Stimulated activated CD8-positive, alpha-beta memory T cell treated with anti-CD3 and anti-CD28 coated beads, Interleukin-15, amount 100 ng/mL, for 1 hour (primary cell): Measurements from ENCODE around the gene ZNF410.
"Not testable (repeated sequence)": the region's sequence is repeated elsewhere in the genome, so short reads cannot be mapped to it uniquely, and the experiment has no call there.

Experiments
- DNase-seq: peaks from one replicate; pipeline ENCODE4 v3.0.0-alpha.2; 2020; ENCODE audit warnings: low read depth

The ZNF410 gene, protein sequence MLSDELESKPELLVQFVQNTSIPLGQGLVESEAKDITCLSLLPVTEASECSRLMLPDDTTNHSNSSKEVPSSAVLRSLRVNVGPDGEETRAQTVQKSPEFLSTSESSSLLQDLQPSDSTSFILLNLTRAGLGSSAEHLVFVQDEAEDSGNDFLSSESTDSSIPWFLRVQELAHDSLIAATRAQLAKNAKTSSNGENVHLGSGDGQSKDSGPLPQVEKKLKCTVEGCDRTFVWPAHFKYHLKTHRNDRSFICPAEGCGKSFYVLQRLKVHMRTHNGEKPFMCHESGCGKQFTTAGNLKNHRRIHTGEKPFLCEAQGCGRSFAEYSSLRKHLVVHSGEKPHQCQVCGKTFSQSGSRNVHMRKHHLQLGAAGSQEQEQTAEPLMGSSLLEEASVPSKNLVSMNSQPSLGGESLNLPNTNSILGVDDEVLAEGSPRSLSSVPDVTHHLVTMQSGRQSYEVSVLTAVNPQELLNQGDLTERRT

DNA sequence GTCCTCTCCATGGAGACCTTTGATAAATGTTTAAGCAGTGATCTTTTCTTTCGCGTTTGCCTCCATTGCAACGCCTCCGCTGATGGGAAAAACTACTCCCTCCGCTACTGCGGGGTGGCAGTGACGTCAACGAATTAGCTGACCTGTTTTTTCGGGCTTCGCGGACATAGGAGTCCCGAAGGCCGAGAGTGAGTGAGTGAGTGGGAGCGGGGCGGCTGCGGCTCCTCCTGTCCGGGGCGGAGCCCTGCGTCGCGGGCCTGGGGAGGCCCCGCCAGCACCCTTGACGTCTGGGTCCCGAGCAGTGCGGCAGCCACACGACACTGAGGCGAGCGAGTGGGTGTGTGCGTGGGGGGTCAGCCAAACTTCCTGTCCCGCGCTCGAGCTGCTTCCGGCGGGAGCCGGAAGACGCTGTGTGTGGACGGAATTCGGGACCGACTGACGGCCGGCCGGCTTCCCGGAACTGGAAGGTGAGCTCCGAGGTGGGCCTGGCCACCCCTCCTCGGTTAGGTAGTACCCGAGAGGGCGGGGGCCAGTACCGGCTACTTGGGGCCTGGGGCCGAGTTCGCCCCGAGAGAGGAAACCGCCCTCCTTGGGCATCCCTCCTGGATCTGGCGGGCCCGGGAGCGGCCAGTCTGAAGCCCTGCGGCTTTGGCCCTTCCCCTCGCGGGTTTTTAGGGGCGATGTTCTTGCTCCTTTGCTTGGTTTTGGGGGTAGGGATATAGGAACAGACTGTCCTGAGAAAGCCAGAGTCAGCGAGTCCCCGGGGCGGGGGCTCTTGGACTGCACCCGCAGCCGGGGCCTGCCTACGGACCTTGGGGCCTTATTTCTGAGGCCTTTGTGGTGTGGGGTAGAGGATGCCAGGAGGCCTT is at the start of gene ZNF410:
ZNF410 (plus strand) TSS at position 411 of the 869 bp plus-strand sequence. CDS start 5,317 bp downstream, outside the sequence.
- DNase-seq: peak; percentile 68

DNA sequence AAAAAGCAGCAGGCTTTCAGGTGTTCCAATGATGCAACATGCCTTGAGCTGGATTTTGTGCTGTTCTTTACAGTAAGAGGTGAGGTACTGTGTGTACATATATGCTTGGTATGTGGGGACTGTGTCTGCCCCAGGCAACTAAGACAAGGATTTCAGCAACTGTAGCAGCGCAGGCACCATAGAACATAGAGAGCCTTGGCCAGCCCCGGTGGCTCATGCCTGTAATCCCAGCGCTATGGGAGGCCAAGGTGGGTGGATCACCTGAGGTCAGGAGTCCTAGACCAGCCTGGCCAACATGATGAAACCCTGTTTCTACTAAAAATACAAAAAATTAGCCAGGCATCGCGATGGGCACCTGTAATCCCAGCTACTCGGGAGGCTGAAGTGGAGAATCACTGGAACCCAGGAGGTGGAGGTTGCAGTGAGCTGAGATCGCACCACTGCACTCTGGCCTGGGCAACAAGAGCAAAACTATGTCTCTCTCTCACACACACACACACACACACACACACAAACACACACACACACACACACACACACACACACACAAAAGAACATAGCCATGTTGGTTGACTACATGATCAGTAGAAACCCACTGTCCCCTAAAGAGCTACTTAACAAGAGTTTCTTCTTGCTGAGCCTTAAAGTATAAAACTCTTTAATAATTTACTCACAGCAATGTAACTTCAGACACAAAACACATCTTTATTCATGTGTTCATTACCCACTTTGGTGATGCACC is 48.2 kb upstream of the ZNF410 start:
- DNase-seq: not testable (repeated sequence)

DNA sequence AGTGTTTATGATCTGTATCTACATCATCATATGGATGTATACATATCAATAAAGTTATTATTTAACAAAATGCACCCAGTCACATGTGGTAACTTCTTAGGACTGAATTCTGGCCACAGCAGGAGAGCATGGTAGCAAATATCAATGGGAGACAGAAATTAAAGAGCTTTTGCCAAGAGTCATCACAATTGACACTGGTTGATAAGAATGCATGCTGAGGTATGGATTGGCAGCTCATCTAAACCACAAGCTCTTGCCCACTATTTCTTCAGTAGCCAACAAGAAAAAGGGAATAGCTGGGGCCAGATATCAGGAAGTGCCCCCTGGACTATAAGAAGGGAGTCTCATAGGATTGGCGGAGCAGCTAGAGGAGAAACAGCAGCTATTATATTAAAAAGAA is 44.5 kb upstream of the ZNF410 start:
- DNase-seq: no peak

DNA sequence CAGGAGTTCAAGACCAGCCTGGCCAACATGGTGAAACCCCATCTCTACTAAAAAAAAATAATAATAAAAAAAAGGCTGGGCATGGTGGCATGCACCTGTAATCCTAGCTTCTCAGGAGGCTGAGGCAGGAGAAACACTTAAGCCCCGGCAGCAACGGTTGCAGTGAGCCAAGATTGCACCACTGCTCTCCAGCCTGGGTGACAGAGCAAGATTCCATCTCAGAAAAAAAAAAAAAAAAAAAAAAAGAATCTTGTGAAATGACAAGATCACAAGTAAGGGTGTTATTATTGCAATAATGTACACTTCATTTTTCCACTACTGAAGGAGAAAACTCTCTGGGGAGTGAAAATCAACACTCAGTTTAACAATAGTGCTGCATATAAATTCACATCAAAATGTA is 43.8 kb upstream of the ZNF410 start:
- no peak for DNase-seq

DNA sequence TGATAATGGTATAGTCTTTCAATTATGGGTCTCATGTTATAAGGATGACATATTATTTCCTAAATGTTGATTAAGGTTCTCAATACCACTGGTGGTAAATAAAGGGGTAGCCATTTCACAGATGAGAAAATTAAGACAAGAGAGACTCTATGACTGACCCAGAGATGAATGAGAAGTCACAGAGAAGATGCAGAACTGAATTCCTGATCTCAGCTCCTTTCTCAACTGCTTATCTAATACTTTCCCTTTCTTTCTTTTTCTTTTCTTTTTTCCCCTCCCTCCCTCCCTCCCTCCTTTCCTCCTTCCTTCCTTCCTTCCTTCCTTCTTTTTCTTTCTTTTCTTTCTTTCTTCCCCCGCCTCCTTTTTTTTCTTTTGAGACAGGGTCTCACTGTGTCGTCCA is 43.4 kb upstream of the ZNF410 start:
- DNase-seq: no peak

DNA sequence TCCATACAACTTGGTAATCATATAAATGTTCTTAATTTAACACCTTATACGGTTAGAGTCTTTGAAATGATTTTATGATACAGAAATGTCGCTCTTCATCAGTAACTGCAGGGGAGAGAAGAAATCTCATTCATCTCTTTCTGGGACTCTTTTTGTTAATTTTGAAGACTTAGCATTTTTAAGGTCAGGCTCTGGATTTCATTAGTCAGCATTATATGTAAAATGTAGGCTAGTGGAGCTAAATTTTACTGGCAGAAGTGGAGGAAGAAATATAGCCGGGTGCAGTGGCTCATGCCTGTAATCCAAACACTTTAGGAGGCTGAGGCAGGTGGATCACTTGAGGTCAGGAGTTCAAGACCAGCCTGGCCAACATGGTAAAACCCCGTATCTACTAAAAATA is 39.7 kb upstream of the ZNF410 start:
- DNase-seq: no peak

DNA sequence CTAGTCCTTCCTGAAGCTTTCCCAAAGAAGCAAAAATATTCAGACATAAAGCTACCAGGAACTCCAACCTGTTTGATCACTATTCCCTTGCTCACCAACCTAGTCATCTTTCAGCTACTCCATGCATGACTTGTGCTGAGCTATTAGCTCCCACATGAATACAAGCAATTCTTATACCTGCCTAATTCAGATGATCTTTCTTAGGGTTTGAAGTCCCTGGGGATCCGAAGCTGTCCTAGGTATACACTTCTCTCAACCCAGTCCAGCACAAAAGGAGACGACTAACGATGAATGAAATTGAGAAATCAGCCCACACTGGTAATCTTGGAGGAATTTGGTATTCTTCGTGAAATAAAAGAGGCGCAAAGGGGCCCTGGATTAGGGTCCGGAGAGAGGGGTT is 35.7 kb upstream of the ZNF410 start:
- no peak for DNase-seq

DNA sequence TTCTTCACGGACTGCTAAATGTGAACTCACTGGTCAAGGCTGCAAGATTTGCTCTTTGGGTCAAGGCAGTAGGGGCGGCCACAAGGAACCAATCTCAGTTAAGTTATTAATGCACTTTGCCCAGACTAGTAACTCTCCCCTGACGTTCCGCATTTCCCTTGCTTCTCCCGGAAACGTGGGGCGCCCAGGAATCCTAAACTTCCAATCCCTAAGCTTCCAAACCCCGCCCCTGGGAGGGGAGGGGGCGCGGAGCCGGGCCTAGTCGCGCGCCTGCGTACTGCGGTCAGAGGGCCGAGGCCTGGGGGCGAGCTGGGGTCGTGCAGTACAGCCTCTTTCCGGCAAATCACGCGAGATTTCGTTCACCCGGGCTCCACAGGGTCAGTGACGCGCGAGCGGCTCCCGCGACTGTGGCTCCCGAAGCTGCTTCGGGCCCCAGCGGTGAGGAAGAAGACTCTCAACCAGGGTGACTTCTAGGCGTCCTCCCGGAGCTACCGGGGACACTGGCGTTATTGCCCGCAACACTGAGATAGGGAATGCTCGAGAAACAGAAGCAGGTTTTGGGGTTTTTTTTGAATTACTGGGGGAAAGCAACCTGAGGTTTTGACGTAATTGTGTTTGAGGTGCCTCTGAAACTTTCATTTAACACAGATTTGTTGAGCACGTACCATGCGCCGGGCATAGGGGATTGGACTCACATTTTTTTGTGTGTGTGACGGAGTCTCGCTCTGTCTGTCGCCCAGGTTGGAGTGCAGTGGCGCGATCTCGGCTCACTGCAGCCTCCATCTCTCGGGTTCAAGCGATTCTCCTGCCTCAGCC is 34.9 kb upstream of the ZNF410 start, which contains the start of gene PTGR2:
PTGR2 (plus strand) TSS at position 265 of the 816 bp plus-strand sequence. CDS start 7,032 bp downstream, outside the sequence.
- peak; percentile 72 for DNase-seq

DNA sequence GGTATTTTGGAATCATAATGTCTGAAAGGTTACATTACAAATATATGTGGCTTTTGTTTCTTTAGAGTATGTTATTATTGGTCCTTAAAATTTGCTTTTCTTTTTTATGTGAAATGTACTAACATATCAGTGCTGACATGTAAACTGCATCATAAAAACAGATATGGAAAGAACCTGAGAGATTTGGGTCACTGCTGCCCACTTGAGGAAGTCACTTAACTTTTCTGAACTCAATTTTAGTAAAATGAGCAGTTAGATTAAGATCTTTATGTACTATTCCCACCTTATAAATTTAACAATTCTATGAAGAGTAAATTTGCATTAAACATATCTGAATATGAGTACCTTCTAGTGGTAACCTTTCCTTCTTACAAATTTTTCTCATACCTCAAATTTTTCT is 27.5 kb upstream of the ZNF410 start:
- DNase-seq: no peak

DNA sequence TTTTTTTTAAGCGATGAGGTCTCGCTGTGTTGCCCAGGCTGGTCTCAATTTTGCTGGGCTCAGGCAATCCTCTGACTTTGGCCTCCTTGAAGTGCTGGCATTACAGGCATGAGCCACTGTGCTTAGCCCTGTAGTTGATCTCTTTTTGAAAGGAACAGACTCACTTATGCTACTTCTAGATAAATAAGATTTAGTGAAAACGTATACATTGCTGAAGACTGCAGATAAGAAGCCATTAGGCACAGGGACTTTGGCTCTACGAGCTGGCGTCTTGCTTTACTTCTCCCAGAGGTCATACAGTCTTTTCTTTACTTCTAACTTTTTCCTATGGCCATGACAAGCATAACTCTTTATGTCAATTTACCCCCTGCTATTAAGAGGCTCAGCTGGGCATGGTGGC is 25.6 kb upstream of the ZNF410 start:
- DNase-seq: no peak

DNA sequence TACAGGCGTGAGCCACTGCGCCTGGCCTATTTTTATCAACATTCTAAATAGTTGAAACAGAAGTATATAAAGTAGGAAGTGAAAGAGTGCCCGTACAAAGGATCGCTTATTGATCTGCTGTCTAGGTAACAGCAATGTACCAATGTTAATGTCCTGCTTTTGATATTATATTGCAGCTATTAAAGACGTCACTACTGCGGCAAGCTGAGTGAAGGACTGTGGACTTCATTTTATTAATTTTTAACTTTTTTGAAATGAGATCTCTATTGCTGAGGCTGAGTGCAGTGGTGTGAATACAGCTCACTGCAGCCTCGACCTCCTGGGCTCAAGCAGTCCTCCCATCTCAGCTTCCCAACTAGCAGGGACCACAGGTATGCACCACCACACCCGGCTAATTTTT is 24.2 kb upstream of the ZNF410 start:
- no peak for DNase-seq

DNA sequence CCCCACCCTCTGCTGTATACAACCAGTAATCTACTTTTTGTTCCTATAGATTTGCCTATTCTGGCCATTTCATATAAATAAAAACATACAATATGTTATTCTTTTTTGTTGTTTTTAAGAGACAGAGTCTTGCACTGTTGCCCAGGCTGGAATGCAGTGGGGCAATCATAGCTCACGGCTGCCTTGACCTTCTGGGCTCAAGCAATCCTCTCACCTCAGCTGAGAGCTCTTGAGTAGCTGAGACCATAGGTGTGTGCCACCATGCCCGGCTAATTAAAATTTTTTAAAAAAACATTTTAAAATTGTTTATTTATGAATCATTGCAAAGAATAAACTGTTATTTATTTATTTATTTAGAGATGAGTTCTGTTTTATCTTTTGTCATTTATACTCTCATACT is 23.4 kb upstream of the ZNF410 start:
- DNase-seq: no peak

DNA sequence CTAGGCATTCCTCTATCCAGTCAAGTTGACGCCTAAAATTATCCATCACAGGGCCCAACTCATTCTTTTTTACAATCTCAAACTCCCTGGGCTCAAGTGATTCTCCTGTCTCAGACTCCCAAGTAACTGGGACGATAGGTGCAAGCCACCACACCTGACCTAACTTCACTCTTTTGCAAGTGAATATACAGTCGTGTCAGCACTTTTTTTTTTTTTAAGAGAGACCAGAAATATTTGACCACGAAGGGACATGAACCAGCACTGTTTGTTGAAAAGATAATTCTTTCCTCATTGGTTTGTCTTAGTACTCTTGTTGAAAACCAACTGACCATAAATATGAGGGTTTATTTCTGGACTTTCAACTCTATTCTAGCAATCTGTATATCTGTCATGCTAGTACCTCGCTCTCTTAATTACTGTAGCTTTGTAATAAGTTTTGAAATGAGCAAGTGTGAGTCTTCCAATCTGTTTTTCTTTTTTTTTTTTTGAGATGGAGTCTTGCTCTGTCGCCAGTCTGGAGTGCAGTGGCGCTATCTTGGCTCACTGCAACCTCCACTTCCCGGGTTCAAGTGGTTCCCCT is 21.0 kb upstream of the ZNF410 start:
- DNase-seq: no peak

DNA sequence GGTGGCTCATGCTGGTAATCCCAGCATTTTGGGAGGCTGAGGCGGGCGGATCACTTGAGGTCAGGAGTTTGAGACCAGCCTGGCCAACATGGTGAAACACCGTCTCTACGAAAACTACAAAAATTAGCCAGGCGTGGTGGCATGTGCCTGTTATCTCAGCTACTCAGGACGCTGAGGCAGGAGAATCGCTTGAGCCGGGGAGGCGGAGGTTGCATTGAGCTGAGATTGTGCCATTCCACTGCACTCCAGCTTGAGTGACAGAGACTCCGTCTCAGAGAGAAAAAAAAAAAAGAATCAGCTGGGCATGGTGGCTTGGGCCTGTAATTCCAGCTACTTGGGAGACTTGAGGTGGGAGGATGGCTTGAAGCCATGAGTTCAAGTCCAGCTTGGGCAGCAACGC is 16.9 kb upstream of the ZNF410 start:
- not testable (repeated sequence) for DNase-seq

DNA sequence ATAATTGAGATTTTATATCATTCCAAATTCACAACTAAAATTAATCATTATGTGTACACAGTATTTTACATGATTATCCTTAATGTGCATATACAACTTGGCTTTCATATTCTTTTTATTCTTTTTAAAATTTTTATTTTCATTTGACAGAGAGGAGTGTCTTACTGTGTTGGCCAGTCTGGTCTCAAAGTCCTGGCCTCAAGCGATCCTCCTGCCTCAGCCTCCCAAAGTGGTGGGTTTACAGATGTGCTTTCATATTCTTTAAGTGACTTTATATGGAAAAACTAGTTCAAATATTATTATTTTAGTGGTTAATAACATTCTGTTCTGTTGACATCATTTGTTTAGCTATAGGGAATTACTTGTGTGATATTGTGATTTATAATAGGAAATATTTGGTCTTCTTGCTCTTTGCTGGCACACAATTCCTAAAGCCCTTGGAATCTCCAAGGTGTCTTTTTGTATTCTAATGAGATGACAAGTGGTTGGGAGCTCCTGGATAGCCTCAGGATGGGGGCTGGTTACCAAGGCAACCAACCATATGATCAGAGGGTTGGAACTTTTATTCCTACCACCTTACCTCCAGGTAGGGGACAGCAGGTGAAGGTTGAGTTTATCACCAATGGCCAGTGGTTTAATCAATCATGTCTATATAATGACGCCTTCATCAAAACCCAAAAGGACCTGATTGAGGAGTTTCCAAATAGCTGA is 16.0 kb upstream of the ZNF410 start:
- DNase-seq: no peak

DNA sequence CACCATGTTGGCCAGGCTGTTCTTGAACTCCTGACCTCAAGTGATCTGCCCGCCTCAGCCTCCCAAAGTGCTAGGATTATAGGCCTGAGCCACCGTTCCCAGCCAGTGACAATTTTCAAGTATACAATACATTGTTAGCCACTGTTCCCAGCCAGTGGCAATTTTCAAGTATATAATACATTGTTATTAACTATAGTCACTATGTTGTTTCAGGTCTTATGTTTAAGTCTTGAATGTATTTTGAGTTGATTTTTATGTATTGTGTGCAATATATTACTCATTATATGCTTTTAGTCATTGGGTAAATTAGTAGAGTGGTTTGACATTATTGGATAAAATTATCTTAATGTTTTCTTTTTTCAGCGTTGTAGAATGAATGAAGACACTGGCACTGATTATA is 13.0 kb upstream of the ZNF410 start:
- no peak for DNase-seq

DNA sequence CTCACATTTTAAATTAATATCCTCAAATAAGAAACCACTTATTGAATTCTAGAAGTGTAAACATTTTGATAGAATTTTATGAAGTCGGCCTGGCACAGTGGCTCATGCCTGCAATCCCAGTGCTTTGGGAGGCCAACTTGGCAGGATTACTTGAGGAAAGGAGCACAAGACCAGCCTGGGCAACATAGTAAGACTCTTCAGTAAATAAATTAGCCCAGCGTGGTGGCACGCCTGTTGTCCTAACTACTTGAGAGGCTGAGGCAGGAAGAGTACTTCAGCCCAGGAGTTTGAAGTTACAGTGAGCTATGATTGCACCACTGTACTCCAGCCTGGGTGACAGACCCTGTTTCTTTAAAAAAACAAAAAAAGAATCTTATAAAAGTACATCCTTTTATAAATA is 8.9 kb upstream of the ZNF410 start:
- no peak for DNase-seq

DNA sequence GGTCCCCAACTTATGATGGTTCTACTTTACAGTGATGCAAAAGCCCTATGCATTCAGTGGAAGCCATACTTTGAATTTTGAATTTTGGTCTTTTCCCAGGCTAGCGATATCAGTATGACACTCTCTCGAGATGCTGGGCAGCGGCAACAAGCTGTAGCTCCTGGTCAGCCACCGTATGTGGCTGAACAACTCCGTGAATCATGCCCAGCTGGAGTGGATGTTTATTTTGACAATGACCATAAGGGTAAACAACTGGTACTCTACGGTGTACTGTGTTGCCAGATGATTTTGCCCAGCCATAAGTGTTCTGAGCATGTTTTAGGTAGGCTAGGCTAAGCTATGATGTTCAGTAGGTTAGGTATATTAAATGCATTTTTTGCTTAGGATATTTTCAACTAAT is 8.2 kb upstream of the ZNF410 start:
- no peak for DNase-seq

DNA sequence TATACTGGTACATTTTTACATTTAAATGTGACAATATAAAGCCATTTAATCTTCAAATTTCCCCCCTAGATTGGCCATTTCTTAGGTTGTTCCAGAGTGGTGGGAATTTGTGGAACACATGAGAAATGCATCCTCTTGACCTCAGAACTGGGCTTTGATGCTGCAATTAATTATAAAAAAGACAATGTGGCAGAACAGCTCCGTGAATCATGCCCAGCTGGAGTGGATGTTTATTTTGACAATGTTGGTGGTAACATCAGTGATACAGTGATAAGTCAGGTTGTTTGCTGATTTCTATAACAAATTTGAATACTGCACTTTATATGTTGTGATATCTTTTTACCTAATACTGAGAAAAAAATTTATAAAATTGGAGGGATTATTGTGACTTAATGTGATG is 7.6 kb upstream of the ZNF410 start:
- DNase-seq: no peak

DNA sequence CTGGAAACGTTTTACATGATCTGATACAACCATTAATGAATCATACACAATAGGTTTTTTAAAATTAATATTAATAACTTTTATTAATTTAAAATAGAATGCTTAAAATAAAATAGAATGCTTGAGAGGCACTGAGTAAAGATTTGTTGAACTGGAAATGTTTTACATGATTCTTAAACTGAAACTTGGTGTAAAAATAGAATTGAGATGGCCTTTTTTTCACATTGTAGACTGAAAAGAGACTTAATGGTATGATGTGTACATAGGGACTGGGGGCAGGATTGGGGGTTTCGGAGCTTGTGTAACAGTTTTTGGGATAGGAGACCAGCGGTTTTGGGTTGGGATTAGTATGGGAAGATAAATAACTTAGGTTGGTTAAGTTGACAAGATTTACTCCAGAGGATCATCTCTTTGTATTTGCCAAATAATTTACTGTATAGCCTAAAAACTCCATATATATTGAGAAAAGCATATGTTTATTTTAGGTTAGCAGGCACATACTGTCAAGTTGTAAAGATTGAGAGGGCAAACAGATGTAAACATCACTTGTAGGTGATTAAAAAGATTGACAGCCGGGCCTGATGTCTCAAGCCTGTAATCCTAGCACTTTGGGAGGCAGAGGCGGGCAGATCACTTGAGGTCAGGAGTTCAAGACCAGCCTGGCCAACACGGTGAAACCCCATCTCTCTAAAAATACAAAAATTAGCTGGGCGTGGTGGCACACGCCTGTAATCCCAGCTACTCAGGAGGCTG is 2.0 kb upstream of the ZNF410 start:
- DNase-seq: no peak
